ENCODE data around the gene CAV2. TPM values are rescaled to one million over a fixed set of nuclear protein-coding genes. Genes with fewer than 3 reads are reported as not detected.
A peak's percentile ranks its signal among the peaks of the same experiment; 100 is the strongest.

The CAV2 gene
- total RNA-seq, 1 donor: 224 TPM

DNA sequence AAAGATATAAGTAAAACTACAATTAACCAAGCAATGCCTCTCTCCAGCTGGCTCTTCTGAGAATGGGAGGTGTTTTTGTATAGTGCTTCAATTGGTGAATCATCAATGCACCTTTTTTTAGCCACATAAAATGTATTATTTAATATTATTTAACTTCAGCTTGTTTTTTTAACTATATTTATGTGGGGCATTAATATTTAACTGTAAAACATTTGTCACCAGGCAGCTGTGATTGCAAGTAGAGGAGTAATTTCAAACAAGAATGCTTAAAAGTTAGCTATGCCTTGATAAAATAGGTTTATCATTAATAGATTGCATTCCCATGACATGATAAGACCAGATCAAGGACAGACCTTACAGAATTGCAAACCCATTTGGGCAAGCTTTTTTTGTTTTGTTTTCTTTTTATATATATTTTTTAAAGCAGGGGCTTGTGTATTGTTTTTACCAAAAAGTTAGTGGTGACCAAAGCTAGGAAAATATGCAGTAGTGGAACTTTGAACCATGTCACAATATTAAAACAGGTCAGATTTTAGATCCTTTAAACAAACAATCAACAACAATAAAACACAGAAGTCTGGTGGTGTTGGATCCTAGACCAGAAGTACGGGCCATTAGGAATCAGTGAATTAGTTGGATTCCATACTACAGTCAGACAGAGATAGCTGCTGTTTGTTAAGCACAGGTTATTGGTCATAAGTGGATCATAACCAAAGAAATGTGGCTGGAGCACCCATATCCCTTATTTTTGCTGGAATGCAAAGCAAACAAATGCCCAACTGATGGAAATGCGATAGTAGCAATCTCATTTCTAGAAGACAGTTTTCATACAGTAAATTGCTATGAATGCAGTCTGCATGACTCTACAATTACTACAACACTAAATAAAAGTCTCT, 2.9 kb downstream of the CAV2 start:
- no peak for DNase-seq (ENCODE audit: low read depth)
- TF ChIP-seq, protein P1, sequence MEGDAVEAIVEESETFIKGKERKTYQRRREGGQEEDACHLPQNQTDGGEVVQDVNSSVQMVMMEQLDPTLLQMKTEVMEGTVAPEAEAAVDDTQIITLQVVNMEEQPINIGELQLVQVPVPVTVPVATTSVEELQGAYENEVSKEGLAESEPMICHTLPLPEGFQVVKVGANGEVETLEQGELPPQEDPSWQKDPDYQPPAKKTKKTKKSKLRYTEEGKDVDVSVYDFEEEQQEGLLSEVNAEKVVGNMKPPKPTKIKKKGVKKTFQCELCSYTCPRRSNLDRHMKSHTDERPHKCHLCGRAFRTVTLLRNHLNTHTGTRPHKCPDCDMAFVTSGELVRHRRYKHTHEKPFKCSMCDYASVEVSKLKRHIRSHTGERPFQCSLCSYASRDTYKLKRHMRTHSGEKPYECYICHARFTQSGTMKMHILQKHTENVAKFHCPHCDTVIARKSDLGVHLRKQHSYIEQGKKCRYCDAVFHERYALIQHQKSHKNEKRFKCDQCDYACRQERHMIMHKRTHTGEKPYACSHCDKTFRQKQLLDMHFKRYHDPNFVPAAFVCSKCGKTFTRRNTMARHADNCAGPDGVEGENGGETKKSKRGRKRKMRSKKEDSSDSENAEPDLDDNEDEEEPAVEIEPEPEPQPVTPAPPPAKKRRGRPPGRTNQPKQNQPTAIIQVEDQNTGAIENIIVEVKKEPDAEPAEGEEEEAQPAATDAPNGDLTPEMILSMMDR (IDR thresholded peaks at IDR 0.05; ENCODE audit: insufficient read depth, low read depth, low read length): no peak
- H3K4me3 ChIP-seq (ENCODE audit: low read depth, low read length): peak overlapping the region; percentile 66

DNA sequence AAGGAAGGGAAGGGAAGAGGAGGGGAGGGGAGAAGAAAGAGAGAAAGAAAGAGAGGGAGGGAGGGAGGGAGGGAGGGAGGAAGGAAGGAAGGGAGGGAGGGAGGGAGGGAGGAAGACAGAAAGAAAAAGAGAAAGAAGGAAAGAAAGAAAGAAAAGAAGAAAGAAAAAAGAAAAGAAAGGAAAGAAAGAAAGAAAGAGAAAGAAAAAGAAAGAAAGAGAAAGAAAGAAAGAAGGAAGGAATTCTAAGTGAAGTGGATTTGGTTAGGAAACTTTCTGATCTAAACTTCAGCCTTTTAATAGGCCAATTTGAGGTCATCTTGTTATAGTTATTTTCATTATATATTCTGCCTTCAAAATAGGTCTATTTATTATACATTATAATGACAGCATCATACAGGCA, 4.3 kb downstream of the CAV2 start:
- no peak for DNase-seq (ENCODE audit: low read depth)
- TF ChIP-seq, protein P1 (IDR thresholded peaks at IDR 0.05; ENCODE audit: insufficient read depth, low read depth, low read length): no peak
- H3K4me3 ChIP-seq (ENCODE audit: low read depth, low read length): no peak overlapping the region

DNA sequence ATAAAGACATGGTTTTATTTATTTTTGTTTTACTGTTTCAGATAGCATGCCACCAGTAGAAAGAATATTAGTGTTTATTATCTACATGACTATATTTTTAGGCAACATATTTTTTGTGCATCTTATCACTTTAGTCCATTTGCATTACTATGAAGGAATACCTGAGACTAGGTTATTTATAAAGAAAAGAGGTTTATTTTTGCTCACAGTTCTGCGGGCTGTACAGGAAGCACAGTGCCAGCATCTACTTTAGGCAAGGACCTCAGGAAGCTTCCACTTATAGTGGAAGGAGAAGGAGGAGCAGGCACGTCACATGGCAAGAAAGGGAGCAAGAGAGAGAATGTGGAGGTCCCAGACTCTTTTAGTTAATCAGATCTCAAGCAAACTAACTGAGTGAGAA, 5.7 kb downstream of the CAV2 start:
- TF ChIP-seq, protein P1 (IDR thresholded peaks at IDR 0.05; ENCODE audit: insufficient read depth, low read depth, low read length): no peak
- H3K4me3 ChIP-seq (ENCODE audit: low read depth, low read length): no peak overlapping the region
- no peak for DNase-seq (ENCODE audit: low read depth)

DNA sequence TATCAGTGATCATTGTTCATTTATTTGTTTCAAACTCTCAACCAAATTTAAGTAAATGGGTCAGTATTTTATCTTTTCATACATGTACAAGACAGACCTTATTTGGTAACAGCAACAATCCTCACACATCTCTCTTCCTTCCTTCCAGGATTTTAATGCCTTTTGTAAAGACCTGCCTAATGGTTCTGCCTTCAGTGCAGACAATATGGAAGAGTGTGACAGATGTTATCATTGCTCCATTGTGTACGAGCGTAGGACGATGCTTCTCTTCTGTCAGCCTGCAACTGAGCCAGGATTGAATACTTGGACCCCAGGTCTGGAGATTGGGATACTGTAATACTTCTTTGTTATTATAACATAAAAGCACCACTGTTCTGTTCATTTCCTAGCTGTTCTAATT, 6.3 kb downstream of the CAV2 start:
- DNase-seq (ENCODE audit: low read depth): no peak
- TF ChIP-seq, protein P1 (IDR thresholded peaks at IDR 0.05; ENCODE audit: insufficient read depth, low read depth, low read length): no peak
- H3K4me3 ChIP-seq (ENCODE audit: low read depth, low read length): no peak overlapping the region

DNA sequence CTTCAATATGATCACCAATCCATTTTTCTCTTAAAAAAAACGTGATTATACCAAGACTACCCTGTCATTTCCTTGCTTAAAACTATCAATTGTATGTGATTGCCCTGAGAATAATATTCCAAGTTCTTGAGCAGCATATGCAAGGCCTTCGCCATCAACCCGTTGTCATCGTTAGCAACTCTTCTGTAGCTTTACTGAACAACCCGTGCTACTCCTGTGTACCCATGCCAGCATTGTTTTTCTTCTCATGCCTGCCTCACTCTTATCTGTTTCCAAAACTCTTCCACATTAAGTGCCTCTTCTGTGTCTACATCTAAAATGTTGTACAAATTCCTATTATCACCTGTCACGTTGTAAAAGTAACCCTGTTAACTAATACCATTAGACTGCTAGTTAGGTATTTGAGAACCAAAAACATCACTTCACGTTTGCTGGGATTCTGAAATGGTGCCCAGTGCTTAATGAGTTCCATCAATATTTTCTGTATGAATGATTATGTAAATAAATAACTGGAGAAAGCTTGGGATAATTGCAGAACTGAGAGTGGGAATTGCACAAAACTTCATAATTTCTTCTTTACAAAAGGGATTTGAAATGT, 10.5 kb downstream of the CAV2 start:
- no peak for DNase-seq (ENCODE audit: low read depth)
- H3K4me3 ChIP-seq (ENCODE audit: low read depth, low read length): no peak overlapping the region
- TF ChIP-seq, protein P1 (IDR thresholded peaks at IDR 0.05; ENCODE audit: insufficient read depth, low read depth, low read length): no peak

DNA sequence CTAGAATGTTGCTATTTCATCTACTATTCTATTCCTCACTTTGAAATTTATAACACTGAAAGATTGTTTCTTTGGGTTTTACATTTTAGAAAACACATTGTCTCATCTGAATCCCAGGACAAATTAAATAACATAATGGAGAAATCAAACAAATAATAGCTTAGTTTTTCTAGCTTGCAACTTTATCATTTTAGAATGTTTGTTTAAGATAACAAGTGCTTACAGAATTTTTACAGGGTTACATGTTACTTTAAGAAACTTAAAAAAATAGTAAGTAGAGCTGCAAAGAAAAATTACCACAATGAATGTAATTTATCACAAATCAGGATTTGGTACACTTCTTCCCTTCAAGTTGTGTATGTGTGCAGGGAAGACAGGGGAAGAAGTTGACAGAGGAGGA, 11.3 kb downstream of the CAV2 start:
- H3K4me3 ChIP-seq (ENCODE audit: low read depth, low read length): no peak overlapping the region
- TF ChIP-seq, protein P1 (IDR thresholded peaks at IDR 0.05; ENCODE audit: insufficient read depth, low read depth, low read length): no peak
- no peak for DNase-seq (ENCODE audit: low read depth)
